Mesothelial cell of epicardium (in vitro differentiated cells): ENCODE measurements around the gene NBPF15. TPM values are rescaled to one million over a fixed set of nuclear protein-coding genes. Genes with fewer than 3 reads are reported as not detected.
"Not testable (repeated sequence)": the region's sequence is repeated elsewhere in the genome, so short reads cannot be mapped to it uniquely, and the experiment has no call there.

Experiments
- DNase-seq, 2 experiments: peaks; one replicate each; pipeline ENCODE4 v3.0.0; 2021; ENCODE audit warnings: low spot score in 2 of 2; ENCODE audit not compliant: unreplicated experiment in 2 of 2
- H3K27ac Mint-ChIP-seq: 2 replicates; pipeline ENCODE4 v1.8.0; 2021; ENCODE audit warnings: mixed read lengths
- H3K27me3 Mint-ChIP-seq: 2 replicates; pipeline ENCODE4 v1.8.0; 2021; ENCODE audit warnings: low read depth, mixed read lengths
- H3K36me3 Mint-ChIP-seq: 2 replicates; pipeline ENCODE4 v1.8.0; 2021; ENCODE audit warnings: mixed read lengths
- H3K4me1 Mint-ChIP-seq: 2 replicates; pipeline ENCODE4 v1.8.0; 2021; ENCODE audit warnings: mixed read lengths
- H3K4me3 Mint-ChIP-seq: 2 replicates; pipeline ENCODE4 v1.8.0; 2021; ENCODE audit warnings: mild to moderate bottlenecking, moderate library complexity, mixed read lengths
- H3K9me3 Mint-ChIP-seq: 2 replicates; pipeline ENCODE4 v1.8.0; 2021; ENCODE audit warnings: mixed read lengths
- total RNA-seq: library from RNA; stranded (reverse); gene quantifications from 3 replicates; pipeline ENCODE4 v1.2.1, GENCODE V29; 2021

Gene NBPF15, protein sequence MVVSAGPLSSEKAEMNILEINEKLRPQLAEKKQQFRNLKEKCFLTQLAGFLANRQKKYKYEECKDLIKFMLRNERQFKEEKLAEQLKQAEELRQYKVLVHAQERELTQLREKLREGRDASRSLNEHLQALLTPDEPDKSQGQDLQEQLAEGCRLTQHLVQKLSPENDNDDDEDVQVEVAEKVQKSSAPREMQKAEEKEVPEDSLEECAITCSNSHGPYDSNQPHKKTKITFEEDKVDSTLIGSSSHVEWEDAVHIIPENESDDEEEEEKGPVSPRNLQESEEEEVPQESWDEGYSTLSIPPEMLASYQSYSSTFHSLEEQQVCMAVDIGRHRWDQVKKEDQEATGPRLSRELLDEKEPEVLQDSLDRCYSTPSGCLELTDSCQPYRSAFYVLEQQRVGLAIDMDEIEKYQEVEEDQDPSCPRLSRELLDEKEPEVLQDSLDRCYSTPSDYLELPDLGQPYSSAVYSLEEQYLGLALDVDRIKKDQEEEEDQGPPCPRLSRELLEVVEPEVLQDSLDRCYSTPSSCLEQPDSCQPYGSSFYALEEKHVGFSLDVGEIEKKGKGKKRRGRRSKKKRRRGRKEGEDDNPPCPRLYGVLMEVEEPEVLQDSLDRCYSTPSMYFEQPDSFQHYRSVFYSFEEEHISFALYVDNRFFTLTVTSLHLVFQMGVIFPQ
- 79.9 to 89.4 TPM (median 87.7 TPM) in 3 replicates for total RNA-seq

DNA sequence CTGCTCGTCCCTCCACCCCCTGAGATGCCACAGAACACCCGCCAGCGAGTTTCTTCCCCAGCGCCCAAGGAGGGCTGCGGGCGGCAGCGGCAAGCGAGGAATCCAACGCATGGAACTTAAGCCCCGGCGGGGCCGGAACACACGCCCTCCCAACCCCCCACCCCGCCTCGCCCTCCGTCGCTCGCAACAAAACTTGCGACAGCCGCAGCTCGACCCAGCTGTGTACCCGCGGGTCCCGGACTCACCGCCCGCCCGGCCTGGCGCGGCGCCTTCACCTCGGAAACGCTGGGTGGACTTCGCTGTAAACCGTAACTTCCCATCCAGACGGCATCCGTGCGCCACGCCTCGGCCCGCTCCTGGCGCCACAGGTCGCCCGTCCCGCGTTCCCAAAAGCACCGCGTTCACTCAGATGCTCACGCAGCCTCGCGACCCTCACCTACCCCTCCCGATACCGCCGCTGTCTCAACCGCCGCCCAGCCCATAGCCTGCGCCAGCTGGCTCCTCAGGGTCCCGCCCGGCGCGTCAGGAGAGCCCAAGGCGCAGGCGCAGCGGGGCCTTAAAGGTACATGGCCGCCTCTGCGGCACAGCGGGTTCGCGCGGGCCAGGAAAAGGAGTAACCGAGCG lies at the start of gene NBPF15:
NBPF15 (minus strand) TSS at position 534 of the 624 bp plus-strand sequence. CDS start 21,666 bp downstream, outside the sequence.
- not testable (repeated sequence) for H3K9me3 Mint-ChIP-seq, H3K4me1 Mint-ChIP-seq, H3K27me3 Mint-ChIP-seq, H3K36me3 Mint-ChIP-seq
- Mint-ChIP-seq H3K4me3 (peak within 1 kb of the TSS; percentile 96), H3K27ac (peak within 1 kb of the TSS; percentile 96)
- DNase-seq, result peak; percentile 50 to 81

DNA sequence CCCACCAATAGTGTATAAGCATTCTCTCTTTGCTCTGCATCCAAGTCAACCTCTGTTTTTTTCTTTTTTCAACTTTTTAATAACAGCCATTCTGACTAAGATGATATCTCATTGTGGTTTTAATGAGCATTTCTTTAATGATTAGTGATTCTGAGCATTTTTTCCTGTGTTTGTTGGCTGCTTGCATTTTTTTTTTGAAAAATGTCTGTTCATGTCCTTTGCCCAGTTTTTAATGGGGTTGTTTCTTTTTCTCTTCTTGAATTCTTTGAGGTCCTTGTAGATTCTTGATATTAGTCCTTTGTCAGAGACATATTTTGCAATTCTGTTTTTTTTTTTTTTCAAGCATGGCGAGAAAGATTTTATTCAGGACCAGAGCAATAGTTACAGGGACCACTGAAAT lies 35.0 kb upstream of the NBPF15 start:
- DNase-seq, H3K4me1 Mint-ChIP-seq, H3K9me3 Mint-ChIP-seq, H3K27ac Mint-ChIP-seq, H3K36me3 Mint-ChIP-seq, H3K4me3 Mint-ChIP-seq, H3K27me3 Mint-ChIP-seq: not testable (repeated sequence)

GRCh38 chr1:144494130-144494529 lies 32.7 kb upstream of the NBPF15 start:
- H3K9me3 Mint-ChIP-seq, H3K36me3 Mint-ChIP-seq, H3K27ac Mint-ChIP-seq, H3K4me3 Mint-ChIP-seq, H3K27me3 Mint-ChIP-seq, H3K4me1 Mint-ChIP-seq, DNase-seq: not testable (repeated sequence)

DNA sequence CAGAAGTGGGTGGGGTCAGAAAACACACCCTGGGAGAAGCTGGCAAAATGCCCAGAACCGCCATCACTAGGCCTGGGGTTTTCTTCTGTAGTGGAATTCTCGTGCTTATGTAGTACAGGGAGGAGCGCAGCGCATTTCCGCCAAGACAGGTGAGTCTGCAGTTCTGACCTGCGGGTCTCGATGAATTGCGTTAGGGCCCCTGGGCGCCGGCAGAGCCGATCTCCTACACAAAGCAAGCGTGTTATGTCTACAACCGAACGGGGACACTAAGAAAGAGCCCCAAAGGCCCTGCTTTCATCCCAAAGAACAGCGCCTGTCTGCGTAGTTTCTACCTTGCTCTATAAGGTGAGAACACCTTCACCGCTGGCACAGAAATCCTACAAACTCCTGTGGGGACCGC lies 28.9 kb upstream of the NBPF15 start:
- H3K27me3 Mint-ChIP-seq, H3K36me3 Mint-ChIP-seq, H3K4me1 Mint-ChIP-seq, H3K9me3 Mint-ChIP-seq: not testable (repeated sequence)
- peak in 1 of 2 experiments; percentile 38 for DNase-seq
- Mint-ChIP-seq H3K4me3 (peak overlapping the region; percentile 66), H3K27ac (peak overlapping the region; percentile 85)

GRCh38 chr1:144487002-144487401 lies 25.5 kb upstream of the NBPF15 start:
- not testable (repeated sequence) for H3K4me1 Mint-ChIP-seq, H3K27me3 Mint-ChIP-seq, DNase-seq, H3K9me3 Mint-ChIP-seq, H3K36me3 Mint-ChIP-seq, H3K4me3 Mint-ChIP-seq
- H3K27ac Mint-ChIP-seq, result peak overlapping the region; percentile 67

DNA sequence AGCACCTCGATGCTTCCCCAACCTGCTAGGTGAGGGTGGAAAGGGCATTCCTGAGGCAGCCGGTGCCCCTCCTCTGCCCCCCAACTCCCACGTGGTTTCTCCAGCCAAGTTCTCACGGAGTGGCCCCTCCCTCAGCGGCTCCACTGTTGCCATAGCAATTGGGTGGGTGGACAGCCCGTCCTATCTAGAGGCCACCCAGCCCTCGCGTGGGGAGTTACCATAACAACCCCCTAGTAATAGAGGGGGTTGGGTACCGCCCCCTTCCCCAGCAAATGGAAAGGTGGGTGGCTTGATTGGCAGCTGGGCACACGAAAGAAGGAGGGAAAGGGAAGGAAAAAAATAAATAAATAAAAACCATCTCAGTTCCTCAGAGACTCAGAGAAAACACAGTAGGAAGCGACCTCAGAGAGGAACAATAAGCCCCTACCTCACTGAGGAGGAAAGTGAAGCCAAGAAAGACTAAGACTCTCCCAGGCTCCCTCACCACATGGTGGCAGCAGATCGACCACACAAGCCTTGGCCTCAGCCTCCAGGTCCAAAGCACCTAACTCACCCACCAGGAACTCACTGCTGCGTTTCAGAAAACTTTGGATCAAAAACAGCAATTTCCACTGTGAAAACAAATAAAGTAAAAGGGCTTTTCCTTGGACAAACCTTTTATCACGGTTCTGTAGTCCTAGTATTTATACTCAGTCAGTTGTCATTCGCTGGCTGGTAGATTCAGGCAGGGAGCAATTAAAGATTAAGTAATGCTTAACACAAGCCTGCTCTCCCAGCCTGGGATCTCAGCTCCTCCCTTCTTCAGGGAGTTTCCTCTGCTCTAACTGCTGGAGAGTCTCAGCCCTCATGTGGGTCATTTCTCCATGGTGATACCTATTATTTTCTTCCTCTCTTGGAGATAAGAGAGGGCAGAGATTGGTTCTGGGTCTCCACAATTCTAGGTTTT lies 23.9 kb upstream of the NBPF15 start:
- not testable (repeated sequence) for H3K27ac Mint-ChIP-seq

DNA sequence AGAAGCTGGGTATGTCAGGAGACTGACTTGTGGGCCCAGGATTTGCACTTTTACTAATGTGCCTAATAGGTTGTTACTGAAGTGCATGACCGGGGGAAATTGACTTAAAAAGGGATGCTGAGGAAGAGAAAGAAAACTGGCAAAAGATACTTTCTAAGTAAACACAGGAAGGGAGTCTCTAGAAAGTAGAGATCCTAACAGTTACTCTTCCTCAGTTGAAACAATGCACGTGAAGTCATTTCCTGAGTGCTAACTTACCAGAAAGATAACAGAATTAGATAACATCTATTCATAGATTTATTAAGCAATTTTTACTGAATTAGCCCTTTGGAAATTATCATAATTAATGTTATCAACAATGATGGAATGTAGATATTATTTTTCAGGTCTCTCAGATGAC lies 12.4 kb upstream of the NBPF15 start:
- not testable (repeated sequence) for H3K9me3 Mint-ChIP-seq, H3K36me3 Mint-ChIP-seq, H3K4me3 Mint-ChIP-seq, DNase-seq, H3K27ac Mint-ChIP-seq, H3K4me1 Mint-ChIP-seq, H3K27me3 Mint-ChIP-seq

More for the DNA sequence above, 23.9 kb upstream of the NBPF15 start:
- H3K27me3 Mint-ChIP-seq, H3K36me3 Mint-ChIP-seq, H3K9me3 Mint-ChIP-seq, DNase-seq, H3K4me3 Mint-ChIP-seq, H3K4me1 Mint-ChIP-seq: not testable (repeated sequence)

DNA sequence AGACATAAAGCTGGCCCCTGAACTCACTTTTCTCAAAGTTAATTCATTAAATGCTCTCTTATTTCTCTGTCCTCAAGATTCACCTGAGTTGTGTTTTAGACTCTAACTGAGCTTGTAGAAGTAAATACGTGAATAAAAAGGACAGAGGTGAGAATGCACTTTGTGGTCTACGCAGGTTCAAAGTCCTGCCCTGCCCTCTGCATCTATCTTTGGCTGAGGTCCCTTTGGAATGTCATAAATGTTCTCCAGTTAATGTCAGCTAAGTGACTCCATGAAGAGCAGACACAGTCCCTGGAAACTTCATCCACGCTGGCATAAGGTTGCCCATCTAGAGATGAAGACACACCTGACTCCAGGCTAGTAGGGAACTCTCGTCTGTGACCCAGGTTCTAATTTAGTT lies 10.0 kb upstream of the NBPF15 start:
- H3K27me3 Mint-ChIP-seq, result peaks cover 11% of the 10 kb centered on the region
- not testable (repeated sequence) for H3K4me3 Mint-ChIP-seq, H3K9me3 Mint-ChIP-seq, H3K27ac Mint-ChIP-seq, H3K36me3 Mint-ChIP-seq, DNase-seq, H3K4me1 Mint-ChIP-seq

DNA sequence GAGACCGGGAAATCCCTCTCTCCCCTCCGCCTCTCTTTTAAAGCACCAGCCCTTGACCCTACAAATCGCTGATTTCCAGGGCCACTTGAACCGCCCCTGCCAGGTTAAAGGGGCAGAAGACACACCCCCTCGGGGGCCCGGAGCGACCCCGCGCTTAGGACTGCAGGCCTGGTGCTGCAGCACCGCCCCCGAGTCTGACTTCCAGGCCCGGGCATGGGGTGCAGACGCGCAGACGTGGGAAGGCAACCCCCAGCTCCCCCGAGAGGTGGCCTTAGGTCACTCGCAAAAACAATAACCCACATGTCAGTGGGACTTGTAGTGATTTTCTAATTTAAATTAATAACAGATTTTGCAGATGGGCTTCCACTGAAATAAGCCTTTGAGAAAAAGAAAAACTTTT lies 309 bp upstream of the NBPF15 start:
- not testable (repeated sequence) for H3K4me1 Mint-ChIP-seq, H3K36me3 Mint-ChIP-seq, H3K9me3 Mint-ChIP-seq, H3K27ac Mint-ChIP-seq, H3K27me3 Mint-ChIP-seq, DNase-seq
- peak overlapping the region; percentile 96 for H3K4me3 Mint-ChIP-seq

- not testable (repeated sequence) for H3K27me3 Mint-ChIP-seq, H3K36me3 Mint-ChIP-seq, H3K4me1 Mint-ChIP-seq, DNase-seq, H3K9me3 Mint-ChIP-seq, H3K27ac Mint-ChIP-seq
- peak overlapping the region; percentile 96 for H3K4me3 Mint-ChIP-seq
These were observed 783 bp downstream of the NBPF15 start for GRCh38 chr1:144460686-144461085.

DNA sequence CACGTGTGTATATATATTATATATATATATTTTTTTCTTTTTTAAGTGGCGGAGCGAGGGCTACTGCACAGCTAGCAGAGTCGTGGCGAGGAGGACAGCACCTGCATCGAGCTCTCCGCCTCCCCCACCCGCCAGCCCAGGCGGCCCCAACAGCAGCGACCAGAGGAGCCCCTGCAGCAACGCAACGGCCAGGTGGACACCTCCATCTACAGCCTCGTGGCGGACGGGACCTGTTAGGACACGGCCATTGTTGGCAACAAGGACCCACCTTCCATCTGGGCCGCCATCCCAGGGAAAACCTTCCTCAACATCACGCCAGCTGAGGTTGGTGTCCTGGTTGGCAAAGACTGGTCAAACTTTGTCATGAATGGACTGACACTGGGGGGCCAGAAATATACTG lies 19.1 kb downstream of the NBPF15 start:
- H3K27me3 Mint-ChIP-seq, H3K36me3 Mint-ChIP-seq, H3K27ac Mint-ChIP-seq, H3K4me1 Mint-ChIP-seq, DNase-seq, H3K4me3 Mint-ChIP-seq, H3K9me3 Mint-ChIP-seq: not testable (repeated sequence)
